ENCODE results near the gene KRT9. TPM values are rescaled to one million over a fixed set of nuclear protein-coding genes. Genes with fewer than 3 reads are reported as not detected.
"Not testable (repeated sequence)": the region's sequence is repeated elsewhere in the genome, so short reads cannot be mapped to it uniquely, and the experiment has no call there.

Gene KRT9
- total and polyA plus RNA-seq, 7 donors = not detected

DNA sequence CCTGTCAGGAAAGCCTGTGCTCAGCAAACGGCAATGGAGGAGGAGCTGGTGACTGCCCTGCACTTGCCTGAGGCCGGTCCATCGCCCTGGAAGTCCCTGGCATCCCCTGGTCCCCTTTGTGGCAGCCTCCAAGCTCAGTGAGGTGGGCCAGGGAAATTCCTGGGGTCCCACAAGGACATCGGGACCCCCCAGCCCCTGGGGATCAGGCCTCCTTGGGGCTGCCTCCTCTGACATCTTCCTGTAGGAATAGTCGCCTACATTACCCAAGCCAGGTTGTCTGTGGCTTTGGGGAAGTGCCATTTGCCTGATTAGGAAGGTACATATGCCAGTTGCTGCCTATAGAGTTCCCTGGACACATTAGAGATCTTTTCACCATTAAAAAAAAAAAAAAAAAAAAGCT, 7.1 kb upstream of the KRT9 start:
- Histone ChIP-seq H3K36me3 (no peaks in the 10 kb centered on the region), H3K9me3 (no peaks in the 10 kb centered on the region), H3K27ac (no peak overlapping the region), H3K27me3 (peaks cover 0 to 32% (median 0%) of the 10 kb centered on the region in 3 donors), H3K4me1 (no peaks in the 10 kb centered on the region), H3K4me3 (no peak overlapping the region)
- WGBS, 2 donors = 81 to 86% methylated on average over 5 of the region's 5 CpGs
- intact Hi-C loops (cut with DNase I) = no loop called here
- TF ChIP-seq, protein P1, sequence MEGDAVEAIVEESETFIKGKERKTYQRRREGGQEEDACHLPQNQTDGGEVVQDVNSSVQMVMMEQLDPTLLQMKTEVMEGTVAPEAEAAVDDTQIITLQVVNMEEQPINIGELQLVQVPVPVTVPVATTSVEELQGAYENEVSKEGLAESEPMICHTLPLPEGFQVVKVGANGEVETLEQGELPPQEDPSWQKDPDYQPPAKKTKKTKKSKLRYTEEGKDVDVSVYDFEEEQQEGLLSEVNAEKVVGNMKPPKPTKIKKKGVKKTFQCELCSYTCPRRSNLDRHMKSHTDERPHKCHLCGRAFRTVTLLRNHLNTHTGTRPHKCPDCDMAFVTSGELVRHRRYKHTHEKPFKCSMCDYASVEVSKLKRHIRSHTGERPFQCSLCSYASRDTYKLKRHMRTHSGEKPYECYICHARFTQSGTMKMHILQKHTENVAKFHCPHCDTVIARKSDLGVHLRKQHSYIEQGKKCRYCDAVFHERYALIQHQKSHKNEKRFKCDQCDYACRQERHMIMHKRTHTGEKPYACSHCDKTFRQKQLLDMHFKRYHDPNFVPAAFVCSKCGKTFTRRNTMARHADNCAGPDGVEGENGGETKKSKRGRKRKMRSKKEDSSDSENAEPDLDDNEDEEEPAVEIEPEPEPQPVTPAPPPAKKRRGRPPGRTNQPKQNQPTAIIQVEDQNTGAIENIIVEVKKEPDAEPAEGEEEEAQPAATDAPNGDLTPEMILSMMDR (IDR thresholded peaks at IDR 0.05) = no peak
- TF ChIP-seq POLR2AphosphoS5 (IDR thresholded peaks at IDR 0.05) (no peak), EP300 (IDR thresholded peaks at IDR 0.05) (no peak), POLR2A (IDR thresholded peaks at IDR 0.05) (no peak)
- DNase-seq = no peak

DNA sequence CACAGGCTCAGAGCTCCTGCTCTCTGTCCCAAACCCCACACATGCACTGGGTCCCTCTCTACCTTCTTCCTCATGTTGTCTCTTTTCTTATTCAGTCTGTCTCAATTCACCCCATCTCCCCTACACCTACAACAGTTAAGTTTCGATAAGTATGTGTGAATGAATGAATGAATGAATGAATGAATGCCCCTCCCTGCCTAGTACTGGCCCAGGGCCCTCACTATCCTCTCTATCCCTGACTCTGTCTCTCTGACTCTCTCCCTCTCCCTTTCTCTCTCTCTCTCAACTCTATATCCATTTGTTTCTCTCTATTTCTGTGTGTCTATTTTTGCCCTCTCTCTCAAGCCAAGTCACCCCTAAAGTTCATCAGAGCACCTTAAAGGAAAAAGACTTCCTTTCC, 6.7 kb upstream of the KRT9 start:
- H3K36me3 ChIP-seq = no peaks in the 10 kb centered on the region
- intact Hi-C loops (cut with DNase I) = no loop called here
- no peaks in the 10 kb centered on the region for H3K9me3 ChIP-seq
- 88% methylated on average over 1 of the region's 1 CpG for WGBS, 2 donors
- peaks cover 0 to 32% (median 0%) of the 10 kb centered on the region in 3 donors for H3K27me3 ChIP-seq
- no peak overlapping the region for H3K27ac ChIP-seq
- no peak for TF ChIP-seq EP300 (IDR thresholded peaks at IDR 0.05)
- no peak for TF ChIP-seq POLR2A (IDR thresholded peaks at IDR 0.05)
- TF ChIP-seq, protein P1 (IDR thresholded peaks at IDR 0.05) = no peak
- TF ChIP-seq POLR2AphosphoS5 (IDR thresholded peaks at IDR 0.05) = no peak
- no peak overlapping the region for H3K4me3 ChIP-seq
- no peak for DNase-seq
- no peaks in the 10 kb centered on the region for H3K4me1 ChIP-seq

DNA sequence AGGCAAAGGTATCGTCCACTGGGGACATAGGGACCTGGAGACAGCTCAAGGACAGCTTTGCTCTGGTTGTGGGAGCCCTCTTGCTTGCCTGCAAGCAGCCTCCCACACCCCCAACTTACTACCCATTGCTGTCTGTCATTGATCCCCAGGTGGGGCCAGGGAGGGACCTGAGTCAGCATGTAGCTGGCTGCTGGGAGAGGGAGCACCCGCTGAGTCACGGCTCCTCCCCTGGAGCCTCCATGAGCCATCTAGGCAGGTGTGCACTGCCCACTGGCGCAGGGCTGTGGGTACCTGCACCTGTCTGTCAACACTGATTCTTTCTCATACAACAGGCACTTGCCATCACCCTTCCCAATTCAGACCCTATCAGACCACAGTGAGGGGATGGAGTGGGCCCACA, 4.9 kb upstream of the KRT9 start:
- intact Hi-C loops (cut with DNase I); DNase-seq: not testable (repeated sequence)

DNA sequence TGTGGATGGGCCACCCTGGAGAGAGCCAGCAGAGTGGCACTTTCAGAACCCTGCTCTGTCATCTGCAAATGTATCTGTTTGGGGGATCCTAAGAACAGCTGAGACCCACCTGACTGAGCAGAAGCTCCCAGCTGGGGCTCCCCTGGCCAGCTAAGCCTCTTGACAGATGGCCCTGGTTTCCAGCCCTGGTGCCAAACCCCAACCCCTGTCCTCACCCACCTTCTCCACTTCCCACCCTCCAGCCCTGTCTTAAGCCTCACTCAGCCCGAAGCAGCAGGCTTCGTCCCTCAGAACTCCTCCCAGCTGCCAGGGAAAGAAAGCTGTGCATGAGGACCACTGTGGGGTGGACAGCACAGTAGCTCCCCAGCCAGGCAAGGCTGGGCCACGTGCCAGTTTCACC, 3.5 kb upstream of the KRT9 start:
- Histone ChIP-seq H3K27me3 (peaks cover 0 to 43% (median 0%) of the 10 kb centered on the region in 3 donors), H3K4me3 (no peak overlapping the region)
- 69 to 70% methylated on average over 3 of the region's 3 CpGs for WGBS, 2 donors

More for the DNA sequence above, 4.9 kb upstream of the KRT9 start:
- not testable (repeated sequence) for H3K27ac ChIP-seq, H3K9me3 ChIP-seq, H3K36me3 ChIP-seq, H3K4me3 ChIP-seq, H3K4me1 ChIP-seq
- 53 to 81% methylated on average over 4 of the region's 4 CpGs for WGBS, 2 donors
- peaks cover 0 to 40% (median 0%) of the 10 kb centered on the region in 3 donors for H3K27me3 ChIP-seq

DNA sequence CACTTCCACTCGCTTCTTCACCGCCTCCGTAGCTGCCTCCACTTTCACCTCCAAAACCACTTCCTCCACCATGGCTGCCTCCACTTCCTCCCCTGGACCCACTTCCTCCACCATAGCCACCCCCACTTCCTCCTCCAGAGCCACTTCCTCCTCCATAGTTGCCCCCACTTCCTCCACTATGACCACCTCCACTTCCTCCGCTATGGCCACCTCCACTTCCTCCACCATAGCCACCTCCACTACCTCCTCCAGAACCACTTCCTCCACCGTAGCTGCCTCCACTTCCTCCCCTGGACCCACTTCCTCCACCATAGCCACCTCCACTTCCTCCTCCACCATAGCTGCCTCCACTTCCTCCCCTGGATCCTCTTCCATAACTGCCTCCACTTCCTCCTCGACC, 4.5 kb downstream of the KRT9 start:
- H3K36me3 ChIP-seq = no peaks in the 10 kb centered on the region
- H3K4me1 ChIP-seq = no peaks in the 10 kb centered on the region
- intact Hi-C loops (cut with DNase I) = no loop called here
- WGBS, 2 donors = 63 to 83% methylated on average over 6 of the region's 6 CpGs
- DNase-seq = no peak
- H3K9me3 ChIP-seq = no peaks in the 10 kb centered on the region
- TF ChIP-seq EP300 (IDR thresholded peaks at IDR 0.05) = no peak
- TF ChIP-seq POLR2AphosphoS5 (IDR thresholded peaks at IDR 0.05) = no peak
- TF ChIP-seq POLR2A (IDR thresholded peaks at IDR 0.05) = no peak
- TF ChIP-seq, protein P1 (IDR thresholded peaks at IDR 0.05) = no peak
- H3K27me3 ChIP-seq = peaks cover 0 to 12% (median 0%) of the 10 kb centered on the region in 3 donors
- no peak overlapping the region for H3K27ac ChIP-seq
- H3K4me3 ChIP-seq = no peak overlapping the region

More for the DNA sequence above, 3.5 kb upstream of the KRT9 start:
- Histone ChIP-seq H3K9me3 (no peaks in the 10 kb centered on the region), H3K4me1 (no peaks in the 10 kb centered on the region), H3K27ac (no peak overlapping the region), H3K36me3 (no peaks in the 10 kb centered on the region)
- TF ChIP-seq, protein P1 (IDR thresholded peaks at IDR 0.05) = no peak
- TF ChIP-seq POLR2A (IDR thresholded peaks at IDR 0.05) (no peak), EP300 (IDR thresholded peaks at IDR 0.05) (no peak), POLR2AphosphoS5 (IDR thresholded peaks at IDR 0.05) (no peak)
- intact Hi-C loops (cut with DNase I) = no loop called here
- DNase-seq = no peak
